HEK293T (cell line): ENCODE measurements around the gene CTNNA2.

ENCODE experiments used
- BHLHE40 ChIP-seq: fragments of 450-650 bp; IDR thresholded peaks from 2 replicates; pipeline ENCODE4 v1.6.1; 2016; ENCODE audit warnings: mild to moderate bottlenecking, moderate library complexity, borderline replicate concordance
- ELF4 ChIP-seq: fragments of 450-650 bp; IDR thresholded peaks from 2 replicates; pipeline ENCODE4 v1.6.1; 2017; ENCODE audit warnings: antibody characterized with exemption
- HDGF ChIP-seq: fragments of 450-650 bp; IDR thresholded peaks from 2 replicates; pipeline ENCODE4 v1.6.1; 2017; ENCODE audit warnings: antibody characterized with exemption, borderline replicate concordance
- SUZ12 ChIP-seq: fragments of 450-650 bp; IDR thresholded peaks from 2 replicates; pipeline ENCODE4 v1.6.1; 2016; ENCODE audit warnings: mild to moderate bottlenecking

GRCh38 chr2:80437959-80438358, 925.1 kb downstream of the CTNNA2 start:
- no peak for TF ChIP-seq BHLHE40
- no peak for TF ChIP-seq SUZ12
- TF ChIP-seq HDGF = no peak
- no peak for TF ChIP-seq ELF4
